Embryonic facial prominence (tissue), 1 donor: Measurements from ENCODE around the gene RGS3.
A peak's percentile ranks its signal among the peaks of the same experiment; 100 is the strongest.

ENCODE experiments used
- DNase-seq: peaks from one replicate; pipeline ENCODE4 v3.0.0-alpha.2; 2016; ENCODE audit errors: extremely low spot score

Gene RGS3

GRCh38 chr9:113619491-113620376 lies 156.2 kb downstream of the RGS3 start:
- DNase-seq: no peak

GRCh38 chr9:113620377-113621161 lies 157.0 kb downstream of the RGS3 start:
- peak; percentile 91 for DNase-seq

GRCh38 chr9:113621309-113621791 lies 157.8 kb downstream of the RGS3 start:
- DNase-seq: peak; percentile 77

GRCh38 chr9:113621980-113622379 lies 158.5 kb downstream of the RGS3 start:
- peak; percentile 73 for DNase-seq

- no peak for DNase-seq
These were observed 159.3 kb downstream of the RGS3 start for GRCh38 chr9:113622600-113623400.

- DNase-seq: no peak
These were observed 160.4 kb downstream of the RGS3 start for GRCh38 chr9:113623851-113624485.

GRCh38 chr9:113624721-113625120 lies 161.2 kb downstream of the RGS3 start:
- DNase-seq: no peak

- DNase-seq: no peak
These were observed 162.0 kb downstream of the RGS3 start for GRCh38 chr9:113625486-113625885.

GRCh38 chr9:113626735-113627495 lies 163.4 kb downstream of the RGS3 start:
- no peak for DNase-seq

GRCh38 chr9:113628621-113629020 lies 165.1 kb downstream of the RGS3 start:
- DNase-seq: no peak

GRCh38 chr9:113630386-113631136 lies 167.0 kb downstream of the RGS3 start:
- no peak for DNase-seq

GRCh38 chr9:113631137-113631765 lies 167.7 kb downstream of the RGS3 start:
- no peak for DNase-seq

- no peak for DNase-seq
These were observed 168.5 kb downstream of the RGS3 start for GRCh38 chr9:113631871-113632665.

- DNase-seq: no peak
These were observed 169.5 kb downstream of the RGS3 start for GRCh38 chr9:113632776-113633590.

- DNase-seq: no peak
These were observed 170.5 kb downstream of the RGS3 start for GRCh38 chr9:113633782-113634595.

- DNase-seq: no peak
These were observed 171.3 kb downstream of the RGS3 start for GRCh38 chr9:113634596-113635515.
